ENCODE results near the gene FIBCD1.

- TF ChIP-seq GATA2 (IDR thresholded peaks at IDR 0.05; ENCODE audit: low read depth, low read length) (no peak), GATA3 (IDR thresholded peaks at IDR 0.05; ENCODE audit: low read depth, low read length) (no peak)
Measured at GRCh38 chr9:130902204-130903185, 36.6 kb downstream of the FIBCD1 start.
